Measurements from ENCODE around the gene COLGALT1. TPM values are rescaled to one million over a fixed set of nuclear protein-coding genes. Genes with fewer than 3 reads are reported as not detected.

The COLGALT1 gene
- total RNA-seq, 1 experiment from 2014 or later: 86.0 TPM

- H3K36me3 ChIP-seq (ENCODE audit: control insufficient read depth in 1 of 2, insufficient read depth in 2 of 2, low read length in 2 of 2): no peaks in the 10 kb centered on the region
- ChIA-PET RAD21 (ENCODE audit: low non-redundant PET in 1 of 2, low total read pairs in 2 of 2, uncharacterized antibody in 2 of 2, unreplicated experiment in 2 of 2) (no interaction called here), CTCF (no interaction called here), POLR2A (no interaction called here)
- no peak overlapping the region for H3K4me3 ChIP-seq (replicated peaks in 1 of 2; ENCODE audit: low read depth in 1 of 2, low read length in 2 of 2)
- no peaks in the 10 kb centered on the region for H3K9me3 ChIP-seq (ENCODE audit: control insufficient read depth in 1 of 2, insufficient read depth in 1 of 2, low read depth in 1 of 2, low read length in 2 of 2)
- no peaks in the 10 kb centered on the region for H3K79me2 ChIP-seq (ENCODE audit: insufficient read depth, low read length)
- no peak overlapping the region for H2AFZ ChIP-seq (ENCODE audit: low read depth, low read length, poor library complexity, severe bottlenecking)
- no peak overlapping the region for H3K4me2 ChIP-seq (ENCODE audit: low read length)
- ATAC-seq (no peak), DNase-seq (ENCODE audit: low read depth, low spot score) (no peak)
- peaks cover 3 to 15% of the 10 kb centered on the region in 2 experiments; a peak in 3 of 4 replicates for H3K4me1 ChIP-seq (ENCODE audit: control insufficient read depth in 1 of 2, insufficient read depth in 2 of 2, low read length in 2 of 2)
- intact Hi-C loops (cut with micrococcal nuclease): no loop called here
- no peak for TF ChIP-seq MAX (IDR thresholded peaks at IDR 0.05)
- TF ChIP-seq CEBPB (IDR thresholded peaks at IDR 0.05; ENCODE audit: low read depth): no peak
- no peak for TF ChIP-seq YY1 (IDR thresholded peaks at IDR 0.05; ENCODE audit: extremely low read depth, insufficient replicate concordance, low read depth, low read length)
- no peak for TF ChIP-seq REST (IDR thresholded peaks at IDR 0.05; ENCODE audit: low read depth)
- TF ChIP-seq RAD21 (IDR thresholded peaks at IDR 0.05; ENCODE audit: low read depth): no peak
- no peaks in the 10 kb centered on the region for H4K20me1 ChIP-seq (ENCODE audit: insufficient read depth)
- no TSS peak for BruUV-seq (replicated peaks)
- no peaks in the 10 kb centered on the region for H3K9me2 ChIP-seq (ENCODE audit: insufficient read depth)
- no peak overlapping the region for H3K27ac ChIP-seq (ENCODE audit: low read depth, low read length)
- no peak overlapping the region for H3K9ac ChIP-seq (ENCODE audit: low read length)
- H3K27me3 ChIP-seq (ENCODE audit: insufficient read depth, low read length): no peaks in the 10 kb centered on the region
These were observed 46.2 kb downstream of the COLGALT1 start for GRCh38 chr19:17601683-17602082.

DNA sequence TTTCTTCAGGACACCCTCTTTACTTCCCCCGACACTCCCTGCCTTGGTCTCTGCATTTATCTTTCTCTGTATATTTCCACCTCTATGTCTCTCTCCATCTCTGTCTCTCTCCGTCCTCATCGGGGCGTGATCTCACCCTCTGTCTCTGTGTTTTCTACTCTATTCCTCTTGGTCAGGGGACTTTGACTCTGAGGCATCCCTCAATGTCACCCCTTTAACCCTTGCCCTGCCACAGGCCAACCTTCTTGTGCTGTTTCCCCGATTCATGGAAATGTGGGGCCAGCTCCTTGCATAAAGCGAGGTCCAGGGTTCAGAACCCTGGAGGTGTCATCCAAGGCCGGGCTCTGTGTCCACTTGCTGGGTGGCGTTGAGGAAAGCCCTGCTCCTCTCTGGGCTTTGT, 46.8 kb downstream of the COLGALT1 start:
- ATAC-seq (no peak), DNase-seq (ENCODE audit: low read depth, low spot score) (no peak)
- Histone ChIP-seq H3K9ac (ENCODE audit: low read length) (no peak overlapping the region), H3K9me3 (ENCODE audit: control insufficient read depth in 1 of 2, insufficient read depth in 1 of 2, low read depth in 1 of 2, low read length in 2 of 2) (no peaks in the 10 kb centered on the region), H3K4me1 (ENCODE audit: control insufficient read depth in 1 of 2, insufficient read depth in 2 of 2, low read length in 2 of 2) (peaks cover 8 to 19% of the 10 kb centered on the region in 2 experiments), H3K79me2 (ENCODE audit: insufficient read depth, low read length) (no peaks in the 10 kb centered on the region), H4K20me1 (ENCODE audit: insufficient read depth) (no peaks in the 10 kb centered on the region), H3K27me3 (ENCODE audit: insufficient read depth, low read length) (no peaks in the 10 kb centered on the region), H3K9me2 (ENCODE audit: insufficient read depth) (no peaks in the 10 kb centered on the region), H3K27ac (ENCODE audit: low read depth, low read length) (no peak overlapping the region), H3K4me2 (ENCODE audit: low read length) (no peak overlapping the region), H3K36me3 (ENCODE audit: control insufficient read depth in 1 of 2, insufficient read depth in 2 of 2, low read length in 2 of 2) (no peaks in the 10 kb centered on the region), H2AFZ (ENCODE audit: low read depth, low read length, poor library complexity, severe bottlenecking) (no peak overlapping the region), H3K4me3 (replicated peaks in 1 of 2; ENCODE audit: low read depth in 1 of 2, low read length in 2 of 2) (no peak overlapping the region)
- RAD21 ChIA-PET (ENCODE audit: low non-redundant PET in 1 of 2, low total read pairs in 2 of 2, uncharacterized antibody in 2 of 2, unreplicated experiment in 2 of 2): no interaction called here
- BruUV-seq (replicated peaks): no TSS peak
- POLR2A ChIA-PET: no interaction called here
- CTCF ChIA-PET: no interaction called here
- intact Hi-C loops (cut with micrococcal nuclease): no loop called here
- no peak for TF ChIP-seq JUND (IDR thresholded peaks at IDR 0.05)
- no peak for TF ChIP-seq EZH2phosphoT487 (IDR thresholded peaks at IDR 0.05; ENCODE audit: borderline replicate concordance)
- TF ChIP-seq, protein P1, sequence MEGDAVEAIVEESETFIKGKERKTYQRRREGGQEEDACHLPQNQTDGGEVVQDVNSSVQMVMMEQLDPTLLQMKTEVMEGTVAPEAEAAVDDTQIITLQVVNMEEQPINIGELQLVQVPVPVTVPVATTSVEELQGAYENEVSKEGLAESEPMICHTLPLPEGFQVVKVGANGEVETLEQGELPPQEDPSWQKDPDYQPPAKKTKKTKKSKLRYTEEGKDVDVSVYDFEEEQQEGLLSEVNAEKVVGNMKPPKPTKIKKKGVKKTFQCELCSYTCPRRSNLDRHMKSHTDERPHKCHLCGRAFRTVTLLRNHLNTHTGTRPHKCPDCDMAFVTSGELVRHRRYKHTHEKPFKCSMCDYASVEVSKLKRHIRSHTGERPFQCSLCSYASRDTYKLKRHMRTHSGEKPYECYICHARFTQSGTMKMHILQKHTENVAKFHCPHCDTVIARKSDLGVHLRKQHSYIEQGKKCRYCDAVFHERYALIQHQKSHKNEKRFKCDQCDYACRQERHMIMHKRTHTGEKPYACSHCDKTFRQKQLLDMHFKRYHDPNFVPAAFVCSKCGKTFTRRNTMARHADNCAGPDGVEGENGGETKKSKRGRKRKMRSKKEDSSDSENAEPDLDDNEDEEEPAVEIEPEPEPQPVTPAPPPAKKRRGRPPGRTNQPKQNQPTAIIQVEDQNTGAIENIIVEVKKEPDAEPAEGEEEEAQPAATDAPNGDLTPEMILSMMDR (IDR thresholded peaks at IDR 0.05 in 2 of 3, conservative IDR thresholded peaks at IDR 0.05 in 1 of 3; ENCODE audit: borderline replicate concordance in 1 of 3, insufficient read depth in 1 of 3, low read depth in 2 of 3, low read length in 2 of 3): no peak
- no peak for TF ChIP-seq EGR1 (IDR thresholded peaks at IDR 0.05; ENCODE audit: low read depth)
- no peak for TF ChIP-seq SIN3A (IDR thresholded peaks at IDR 0.05; ENCODE audit: low read depth)
- TF ChIP-seq SRF (IDR thresholded peaks at IDR 0.05; ENCODE audit: low read depth): no peak
- TF ChIP-seq FOSL1 (IDR thresholded peaks at IDR 0.05; ENCODE audit: low read depth): no peak
- no peak for TF ChIP-seq MAX (IDR thresholded peaks at IDR 0.05)
- no peak for TF ChIP-seq SP1 (IDR thresholded peaks at IDR 0.05; ENCODE audit: low read depth)

All from HCT116 (cell line).